HepG2 (cell line): ENCODE results near the gene MTCL1. TPM values are rescaled to one million over a fixed set of nuclear protein-coding genes. Genes with fewer than 3 reads are reported as not detected.

Experiments
- ATAC-seq: fragments of 200-7000 bp; cut with Tn5 transposase; 3 replicates; pipeline ENCODE4 v1.9.1; 2020; ENCODE audit warnings: mild to moderate bottlenecking, moderate library complexity
- BruUV-seq: library from RNA; stranded (reverse); fragments of 400-500 nt; replicated peaks from 2 replicates; lab custom pipeline; 2021; lab: Mats Ljungman, UMichigan
- CTCF ChIA-PET: fragments of 300-600 bp; formaldehyde crosslinking; extraction: SDS; loops from one replicate; lab custom pipeline; 2021; ENCODE audit warnings: low total read pairs, inconsistent platforms, low intra/inter-chr PET ratio; lab: Yijun Ruan, JAX
- POLR2A ChIA-PET: fragments of 350-600 bp; sonication (Branson Sonifier 250); formaldehyde crosslinking; loops from one replicate; lab custom pipeline; 2020; ENCODE audit warnings: antibody characterized with exemption, inconsistent platforms; lab: Yijun Ruan, JAX
- DNase-seq: peaks from one replicate; pipeline ENCODE4 v3.0.0-alpha.2; 2015; ENCODE audit warnings: low spot score
- FAIRE-seq: peaks from 3 replicates; lab custom pipeline; 2011; peaks lifted over from hg19 to GRCh38; lab: Jason Lieb, UNC
- H2AFZ ChIP-seq: one replicate; pipeline ENCODE4 v1.6.1; 2011; ENCODE audit warnings: low read length, inconsistent platforms
- H3K27ac ChIP-seq: fragments of 300-600 bp; 3 replicates; pipeline ENCODE4 v1.8.0; 2011; ENCODE audit warnings: mixed run types, mild to moderate bottlenecking, mixed read lengths, low read length, inconsistent platforms; ENCODE audit not compliant: insufficient read depth; ENCODE audit errors: extremely low read length
- H3K27me3 ChIP-seq, 2 experiments: fragments of 200-600 bp in 1 of 2; 2 replicates in 1 of 2; 3 replicates in 1 of 2; pipeline versions ENCODE4 v1.6.0 to v1.8.0; 2011; ENCODE audit warnings: low read length in 2 of 2, mild to moderate bottlenecking in 2 of 2, moderate library complexity in 2 of 2, inconsistent platforms in 1 of 2; ENCODE audit not compliant: insufficient read depth in 2 of 2, control insufficient read depth in 1 of 2
- H3K36me3 ChIP-seq, 2 experiments: fragments of 200-600 bp in 1 of 2; replicated peaks in 1 of 2; 2 replicates in 1 of 2; 3 replicates in 1 of 2; pipeline versions ENCODE4 v1.5.1 to v1.8.0; 2011; ENCODE audit warnings: low read length in 2 of 2, inconsistent platforms in 1 of 2; ENCODE audit not compliant: insufficient read depth in 2 of 2, control insufficient read depth in 1 of 2
- H3K4me1 ChIP-seq: 2 replicates; pipeline ENCODE4 v1.5.1; 2012; ENCODE audit warnings: low read length, inconsistent platforms; ENCODE audit not compliant: insufficient read depth
- H3K4me2 ChIP-seq: 2 replicates; pipeline ENCODE4 v1.6.0; 2011; ENCODE audit warnings: low read depth, low read length, inconsistent platforms
- H3K4me3 ChIP-seq, 3 experiments: fragments of 200-600 bp in 1 of 3; sonication (generic), shearing (Covaris generic) in 1 of 3; replicated peaks in 1 of 3; 2 replicates each; pipeline ENCODE4 v1.5.1; 2011 to 2016; ENCODE audit warnings: low read length in 3 of 3, inconsistent platforms in 2 of 3, low read depth in 2 of 3, mild to moderate bottlenecking in 2 of 3, control low read depth in 1 of 3, mixed read lengths in 1 of 3; ENCODE audit not compliant: insufficient read depth in 1 of 3
- H3K79me2 ChIP-seq: one replicate; pipeline ENCODE4 v1.6.1; 2011; ENCODE audit warnings: low read length, inconsistent platforms; ENCODE audit not compliant: insufficient read depth
- H3K9ac ChIP-seq: 2 replicates; pipeline ENCODE4 v1.6.0; 2011; ENCODE audit warnings: mild to moderate bottlenecking, low read depth, low read length, inconsistent platforms; ENCODE audit not compliant: insufficient read depth
- H3K9me3 ChIP-seq: 2 replicates; pipeline ENCODE4 v1.5.1; 2012; ENCODE audit warnings: mild to moderate bottlenecking, low read length
- H4K20me1 ChIP-seq: 2 replicates; pipeline ENCODE4 v1.6.0; 2011; ENCODE audit warnings: inconsistent platforms, mild to moderate bottlenecking, low read length, moderate library complexity; ENCODE audit not compliant: insufficient read depth
- AHDC1 ChIP-seq: sonication (generic); formaldehyde crosslinking; IDR thresholded peaks from 2 replicates; pipeline ENCODE4 v1.5.1; 2020; ENCODE audit warnings: mild to moderate bottlenecking, missing genetic modification reagents, borderline replicate concordance
- ARHGAP35 ChIP-seq: sonication (generic); formaldehyde crosslinking; IDR thresholded peaks from 2 replicates; pipeline ENCODE4 v1.9.0; 2022; ENCODE audit warnings: mild to moderate bottlenecking, inconsistent platforms, moderate library complexity, missing genetic modification reagents, borderline replicate concordance
- ARID3A ChIP-seq: IDR thresholded peaks from 2 replicates; pipeline ENCODE4 v1.6.1; 2012; ENCODE audit warnings: low read depth, low read length, improper control_type of control experiment
- CHD4 ChIP-seq: fragments of 200-600 bp; sonication (generic); IDR thresholded peaks from 2 replicates; pipeline ENCODE4 v1.7.0; 2017; ENCODE audit warnings: mild to moderate bottlenecking, low read length, borderline replicate concordance
- JUNB ChIP-seq: sonication (generic); formaldehyde crosslinking; IDR thresholded peaks from 2 replicates; pipeline ENCODE4 v1.8.0; 2022; ENCODE audit warnings: missing genetic modification reagents, mild to moderate bottlenecking, borderline replicate concordance
- KDM1A ChIP-seq: IDR thresholded peaks from 2 replicates; pipeline ENCODE4 v1.6.1; 2016; ENCODE audit warnings: missing compliant biosample characterization
- NCOA2 ChIP-seq: sonication (generic); formaldehyde crosslinking; IDR thresholded peaks from 2 replicates; pipeline ENCODE4 v1.8.0; 2022; ENCODE audit warnings: inconsistent platforms
- NONO ChIP-seq, 2 experiments: fragments of 450-650 bp in 1 of 2; sonication (generic) in 1 of 2; formaldehyde crosslinking in 1 of 2; IDR thresholded peaks in 1 of 2; conservative IDR thresholded peaks in 1 of 2; 2 replicates each; pipeline versions ENCODE4 v1.6.1 to v1.8.0; 2017 to 2022; ENCODE audit warnings: mild to moderate bottlenecking in 1 of 2, missing genetic modification reagents in 1 of 2, moderate library complexity in 1 of 2
- PCBP2 ChIP-seq: fragments of 200-400 bp; formaldehyde crosslinking; optimal IDR thresholded peaks from 2 replicates; pipeline ENCODE3; 2018; ENCODE audit warnings: low read length, low read depth; ENCODE audit not compliant: poor library complexity, severe bottlenecking
- RAD51 ChIP-seq: fragments of 450-650 bp; IDR thresholded peaks from 2 replicates; pipeline ENCODE4 v1.6.1; 2016; ENCODE audit warnings: borderline replicate concordance
- SIX1 ChIP-seq: sonication (generic); formaldehyde crosslinking; IDR thresholded peaks from 2 replicates; pipeline ENCODE4 v1.4.0; 2020; ENCODE audit warnings: missing genetic modification reagents, borderline replicate concordance
- SNAPC5 ChIP-seq: sonication (generic); formaldehyde crosslinking; IDR thresholded peaks from 2 replicates; pipeline ENCODE4 v1.8.1; 2023; ENCODE audit warnings: mild to moderate bottlenecking, missing genetic modification reagents, borderline replicate concordance
- TEAD2 ChIP-seq: sonication (generic); formaldehyde crosslinking; IDR thresholded peaks from 2 replicates; pipeline ENCODE4 v1.9.0; 2021; ENCODE audit warnings: missing genetic modification reagents
- ZNF235 ChIP-seq: sonication (generic); formaldehyde crosslinking; IDR thresholded peaks from 2 replicates; pipeline ENCODE4 v1.8.1; 2023; ENCODE audit warnings: mild to moderate bottlenecking, missing genetic modification reagents, borderline replicate concordance
- ZNF33A ChIP-seq: sonication (generic); formaldehyde crosslinking; IDR thresholded peaks from 2 replicates; pipeline ENCODE4 v1.5.1; 2020; ENCODE audit warnings: missing genetic modification reagents, mild to moderate bottlenecking, moderate library complexity, borderline replicate concordance
- ZNF572 ChIP-seq: sonication (generic); formaldehyde crosslinking; IDR thresholded peaks from 2 replicates; pipeline ENCODE4 v1.5.1; 2020; ENCODE audit warnings: mild to moderate bottlenecking, missing genetic modification reagents
- ZNF781 ChIP-seq: sonication (generic); formaldehyde crosslinking; IDR thresholded peaks from 2 replicates; pipeline ENCODE4 v1.5.1; 2020; ENCODE audit warnings: borderline replicate concordance, mild to moderate bottlenecking, missing genetic modification reagents; ENCODE audit errors: not compliant biosample characterization
- ZSCAN25 ChIP-seq: sonication (generic); formaldehyde crosslinking; IDR thresholded peaks from 2 replicates; pipeline ENCODE4 v1.8.0; 2022; ENCODE audit warnings: mild to moderate bottlenecking, missing genetic modification reagents
- WGBS: methylation state at CpG from one replicate; pipeline ENCODE4 v1.1.6; 2017; ENCODE audit warnings: low lambda C conversion rate; 5-methylcytosine and 5-hydroxymethylcytosine counted together
- in situ Hi-C: cut with HindIII; loops from 2 replicates; pipeline ENCODE4 v1.10.0; 2017; ENCODE audit warnings: low pct_unique_long_range_greater_than_20kb; ENCODE audit not compliant: extremely low pct_ligation_motif_present
- intact Hi-C: fragments of 100-400 bp; cut with micrococcal nuclease; formaldehyde crosslinking; loops from one replicate; pipeline ENCODE4 v1.10.0; 2022; ENCODE audit not compliant: unreplicated experiment
- polyA plus RNA-seq, 8 experiments: library from polyadenylated mRNA; depleted of rRNA in 3 of 8; stranded (reverse) in 7 of 8; unstranded in 1 of 8; fragments of >200 nt; fragmentation: Illumina TruSeq in 4 of 8; extraction: Trizol in 4 of 8; gene quantifications; 2 replicates each; pipeline versions ENCODE4 v1.2.1 to v1.2.3, GENCODE V29; 2011 to 2016; ENCODE audit warnings: low read depth in 4 of 8, missing spikeins in 1 of 8, mixed read lengths in 1 of 8; ENCODE audit not compliant: insufficient read depth in 1 of 8
- total RNA-seq, 5 experiments: library from RNA; depleted of rRNA; stranded (reverse); fragments of >200 nt; fragmentation: Illumina TruSeq; extraction: Trizol; gene quantifications; 2 replicates each; pipeline ENCODE4 v1.2.3, GENCODE V29; 2016; ENCODE audit warnings: low read depth in 1 of 5

The MTCL1 gene
- total and polyA plus RNA-seq, 2 of the 13 experiments (the other 11 are each of a cell fraction or from before 2014, with no cell fraction given) = 3.1 to 3.2 TPM

GRCh38 chr18:8724452-8724851 is 19.1 kb downstream of the MTCL1 start:
- WGBS = 84% methylated on average over 6 of the region's 6 CpGs
- TF ChIP-seq PCBP2 = no peak
- TF ChIP-seq ZSCAN25 (CRISPR knock-in tag) = no peak
- TF ChIP-seq SNAPC5 = no peak
- TF ChIP-seq TEAD2 (CRISPR knock-in tag) = no peak
- no peak for TF ChIP-seq ARID3A
- no peak for TF ChIP-seq ZNF781 (CRISPR knock-in tag)
- no peak for TF ChIP-seq ZNF572 (CRISPR knock-in tag)
- no peak for TF ChIP-seq KDM1A (CRISPR knock-in tag)
- TF ChIP-seq ZNF235 (CRISPR knock-in tag) = no peak
- TF ChIP-seq CHD4 = no peak
- no peak for TF ChIP-seq ARHGAP35
- TF ChIP-seq AHDC1 (CRISPR knock-in tag) = no peak
- TF ChIP-seq RAD51 = no peak
- TF ChIP-seq NCOA2 (CRISPR knock-in tag) = no peak
- TF ChIP-seq NONO (IDR thresholded peaks at IDR 0.05) = no peak
- no peak for TF ChIP-seq NONO (CRISPR knock-in tag; conservative IDR thresholded peaks at IDR 0.05)
- no peak for TF ChIP-seq ZNF33A (CRISPR knock-in tag)
- TF ChIP-seq SIX1 = no peak
- no peak for TF ChIP-seq JUNB (CRISPR knock-in tag)
- TF ChIP-seq, all 625 proteins: peak for 0

More at GRCh38 chr18:8724452-8724851, 19.1 kb downstream of the MTCL1 start:
- no peaks in the 10 kb centered on the region for H3K79me2 ChIP-seq
- no peak overlapping the region for H3K4me3 ChIP-seq
- no peak overlapping the region for H3K27ac ChIP-seq
- H3K27me3 ChIP-seq = no peaks in the 10 kb centered on the region
- no peaks in the 10 kb centered on the region for H4K20me1 ChIP-seq
- no peak overlapping the region for H2AFZ ChIP-seq
- H3K9me3 ChIP-seq = no peaks in the 10 kb centered on the region
- no TSS peak for BruUV-seq
- ChIA-PET POLR2A (no interaction called here), CTCF (no interaction called here)
- no peak for DNase-seq
- in situ Hi-C loops (no loop called here), intact Hi-C loops (no loop called here)
- no peak overlapping the region for H3K9ac ChIP-seq
- no peaks in the 10 kb centered on the region; a peak in 1 of 5 replicates for H3K36me3 ChIP-seq
- peaks cover 23% of the 10 kb centered on the region for H3K4me1 ChIP-seq
- FAIRE-seq = no peak
- ATAC-seq = no peak
- H3K4me2 ChIP-seq = no peak overlapping the region
